Measurements from ENCODE around the gene PGAP6. TPM values are rescaled to one million over a fixed set of nuclear protein-coding genes. Genes with fewer than 3 reads are reported as not detected.
"Not testable (repeated sequence)": the region's sequence is repeated elsewhere in the genome, so short reads cannot be mapped to it uniquely, and the experiment has no call there.

Gene PGAP6
- total and polyA plus RNA-seq, 5 donors from 2014 or later = 7.8 to 71.4 (median 42.5) TPM

DNA sequence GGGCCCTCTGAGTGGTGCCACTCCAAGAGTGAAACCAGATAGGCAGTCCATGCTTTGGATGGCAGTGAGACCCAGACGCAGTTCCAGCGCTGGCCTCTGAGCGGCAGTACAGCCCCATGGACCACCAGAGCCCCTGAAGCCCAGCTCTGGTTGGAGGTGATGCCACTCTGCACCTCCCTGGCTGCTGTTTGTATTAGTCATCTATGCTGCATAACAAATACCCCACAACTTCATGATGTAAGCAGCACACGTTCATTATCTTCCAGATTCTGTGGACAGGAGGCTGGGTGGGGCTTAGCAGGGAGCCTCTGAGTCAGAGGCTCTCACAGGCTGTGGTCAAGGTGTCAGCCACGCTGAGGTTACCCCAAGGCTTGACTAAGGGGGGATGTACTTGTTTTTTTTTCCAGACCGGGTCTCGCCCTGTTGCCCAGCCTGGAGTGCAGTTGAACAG is 10.1 kb upstream of the PGAP6 start:
- peaks cover 4 to 17% (median 12%) of the 10 kb centered on the region in 4 donors for H3K4me1 Mint-ChIP-seq
- Histone ChIP-seq H3K4me3 (ENCODE audit: low read depth, low read length) (no peak overlapping the region), H3K27ac (ENCODE audit: insufficient read depth, low read length, poor library complexity, severe bottlenecking) (no peak overlapping the region), H3K36me3 (ENCODE audit: control insufficient read depth, insufficient read depth, low read length) (no peaks in the 10 kb centered on the region), H3K9me3 (ENCODE audit: control insufficient read depth in 2 of 2, low read length in 2 of 2) (no peaks in the 10 kb centered on the region), H3K27me3 (ENCODE audit: control insufficient read depth, insufficient read depth, low read length) (no peaks in the 10 kb centered on the region), H3K4me1 (ENCODE audit: control insufficient read depth, insufficient read depth, low read length, poor library complexity, severe bottlenecking) (peaks cover 5% of the 10 kb centered on the region)
- no peaks in the 10 kb centered on the region for H3K36me3 Mint-ChIP-seq
- peaks cover 19% of the 10 kb centered on the region for H3K27me3 Mint-ChIP-seq
- peak; percentile 82 to 85 for ATAC-seq (ENCODE audit: low read depth in 2 of 2)
- H3K27ac Mint-ChIP-seq = no peak overlapping the region
- DNase-seq = peak; percentile 49 to 72 (median 61)
- H3K9me3 Mint-ChIP-seq = peaks cover 0 to 6% (median 0%) of the 10 kb centered on the region in 7 donors
- peak overlapping the region in 1 of 4 donors; percentile 76 for H3K4me3 Mint-ChIP-seq

DNA sequence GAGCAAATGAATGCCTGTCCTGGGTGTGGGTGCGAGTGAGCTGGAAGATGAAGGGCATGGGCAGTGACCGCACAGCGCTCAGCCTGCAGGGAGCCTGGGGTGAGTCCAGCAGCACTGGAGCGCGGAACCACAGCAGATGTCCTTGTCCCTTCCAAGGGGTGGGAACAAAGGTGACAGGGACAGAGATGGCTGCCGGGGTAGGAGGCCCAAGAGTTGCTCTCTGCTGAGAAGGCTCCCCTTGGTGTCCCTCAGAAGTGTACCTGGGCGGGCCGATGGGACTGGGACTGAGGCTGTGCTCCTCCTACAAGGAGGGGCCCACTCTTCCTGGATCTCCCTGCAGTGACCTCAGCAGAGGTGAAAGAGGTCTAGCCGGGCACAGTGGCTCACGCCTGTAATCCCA is 7.6 kb upstream of the PGAP6 start:
- ATAC-seq (ENCODE audit: low read depth in 2 of 2) (no peak), DNase-seq (no peak)
- Mint-ChIP-seq H3K4me3 (no peak overlapping the region), H3K27ac (no peak overlapping the region), H3K27me3 (peaks cover 5% of the 10 kb centered on the region), H3K4me1 (peaks cover 0 to 10% (median 2%) of the 10 kb centered on the region in 4 donors), H3K9me3 (no peaks in the 10 kb centered on the region), H3K36me3 (no peaks in the 10 kb centered on the region)
- Histone ChIP-seq H3K9me3 (ENCODE audit: control insufficient read depth in 2 of 2, low read length in 2 of 2) (no peaks in the 10 kb centered on the region), H3K27me3 (ENCODE audit: control insufficient read depth, insufficient read depth, low read length) (no peaks in the 10 kb centered on the region), H3K4me3 (ENCODE audit: low read depth, low read length) (no peak overlapping the region), H3K27ac (ENCODE audit: insufficient read depth, low read length, poor library complexity, severe bottlenecking) (no peak overlapping the region), H3K4me1 (ENCODE audit: control insufficient read depth, insufficient read depth, low read length, poor library complexity, severe bottlenecking) (no peaks in the 10 kb centered on the region), H3K36me3 (ENCODE audit: control insufficient read depth, insufficient read depth, low read length) (no peaks in the 10 kb centered on the region)

DNA sequence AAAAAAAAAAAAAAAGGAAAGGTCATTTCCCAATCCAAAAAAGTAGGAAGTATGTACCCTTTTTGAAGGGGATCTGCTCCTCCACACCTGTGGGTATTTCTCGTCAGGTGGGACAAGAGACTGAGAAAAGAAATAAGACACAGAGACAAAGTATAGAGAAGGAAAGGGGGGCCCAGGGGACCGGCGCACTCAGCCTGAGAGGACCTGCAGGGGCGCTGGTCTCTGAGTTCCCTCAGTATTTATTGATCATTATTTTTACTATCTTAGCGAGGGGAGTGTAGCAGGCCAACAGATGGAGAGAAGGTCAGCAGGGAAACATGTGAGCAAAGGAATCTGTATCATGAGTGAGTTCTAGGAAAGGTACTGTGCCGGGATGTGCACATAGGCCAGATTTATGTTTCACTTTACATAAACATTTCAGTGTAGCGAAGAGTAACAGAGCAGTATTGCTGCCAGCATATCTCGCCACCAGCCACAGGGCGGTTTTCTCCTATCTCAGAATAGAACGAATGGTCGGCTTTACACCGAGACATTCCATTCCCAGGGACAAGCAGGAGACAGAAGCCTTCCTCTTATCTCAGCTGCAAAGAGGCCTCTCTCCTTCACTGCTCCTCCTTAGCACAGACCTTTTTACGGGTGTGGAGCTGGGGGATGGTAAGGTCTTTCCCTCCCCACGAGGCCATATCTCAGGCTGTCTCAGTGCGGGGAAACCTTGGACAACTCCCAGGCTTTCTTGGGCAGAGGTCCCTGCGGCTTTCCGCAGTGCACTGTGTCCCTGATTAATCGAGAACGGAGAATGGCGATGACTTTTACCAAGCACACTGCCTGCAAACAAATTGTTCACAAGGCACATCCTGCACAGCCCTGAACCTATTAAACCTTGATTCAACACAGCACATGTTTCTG is 6.2 kb upstream of the PGAP6 start:
- H3K27me3 Mint-ChIP-seq; DNase-seq; H3K4me3 ChIP-seq (ENCODE audit: low read depth, low read length); H3K4me1 ChIP-seq (ENCODE audit: control insufficient read depth, insufficient read depth, low read length, poor library complexity, severe bottlenecking); H3K9me3 ChIP-seq (ENCODE audit: control insufficient read depth in 2 of 2, low read length in 2 of 2); H3K27ac ChIP-seq (ENCODE audit: insufficient read depth, low read length, poor library complexity, severe bottlenecking); ATAC-seq (ENCODE audit: low read depth in 2 of 2); H3K9me3 Mint-ChIP-seq; H3K36me3 ChIP-seq (ENCODE audit: control insufficient read depth, insufficient read depth, low read length); H3K36me3 Mint-ChIP-seq; H3K27me3 ChIP-seq (ENCODE audit: control insufficient read depth, insufficient read depth, low read length): not testable (repeated sequence)
- Mint-ChIP-seq H3K4me1 (peaks cover 5 to 15% (median 8%) of the 10 kb centered on the region in 4 donors), H3K27ac (peak overlapping the region in 1 of 3 donors; percentile 1), H3K4me3 (peak overlapping the region in 1 of 4 donors; percentile 71)

DNA sequence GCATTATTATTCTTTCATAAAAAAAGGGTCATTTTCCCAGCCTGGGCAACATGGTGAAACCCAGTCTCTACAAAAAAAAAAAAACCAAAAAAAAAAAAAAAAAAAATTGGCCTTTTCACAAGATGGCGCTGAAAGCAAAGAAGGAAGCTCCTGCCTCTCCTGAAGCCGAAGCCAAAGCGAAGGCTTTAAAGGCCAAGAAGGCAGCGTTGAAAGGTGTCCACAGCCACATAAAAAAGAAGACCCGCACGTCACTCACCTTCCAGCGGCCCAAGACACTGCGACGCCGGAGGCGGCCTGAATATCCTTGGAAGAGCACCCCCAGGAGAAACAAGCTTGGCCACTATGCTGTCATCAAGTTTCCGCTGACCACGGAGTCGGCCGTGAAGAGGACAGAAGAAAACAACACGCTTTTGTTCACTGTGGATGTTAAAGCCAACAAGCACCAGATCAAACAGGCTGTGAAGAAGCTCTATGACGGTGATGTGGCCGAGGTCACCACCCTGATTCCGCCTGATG is 4.9 kb upstream of the PGAP6 start:
- Histone ChIP-seq H3K9me3 (ENCODE audit: control insufficient read depth in 2 of 2, low read length in 2 of 2) (no peaks in the 10 kb centered on the region), H3K27ac (ENCODE audit: insufficient read depth, low read length, poor library complexity, severe bottlenecking) (no peak overlapping the region), H3K36me3 (ENCODE audit: control insufficient read depth, insufficient read depth, low read length) (no peaks in the 10 kb centered on the region), H3K4me3 (ENCODE audit: low read depth, low read length) (no peak overlapping the region), H3K4me1 (ENCODE audit: control insufficient read depth, insufficient read depth, low read length, poor library complexity, severe bottlenecking) (peaks cover 19% of the 10 kb centered on the region), H3K27me3 (ENCODE audit: control insufficient read depth, insufficient read depth, low read length) (no peaks in the 10 kb centered on the region)
- Mint-ChIP-seq H3K9me3 (no peaks in the 10 kb centered on the region), H3K27me3 (peaks cover 5% of the 10 kb centered on the region), H3K36me3 (no peaks in the 10 kb centered on the region), H3K4me1 (peaks cover 5 to 19% (median 9%) of the 10 kb centered on the region in 4 donors), H3K27ac (no peak overlapping the region), H3K4me3 (peak overlapping the region in 1 of 4 donors; percentile 33)
- no peak for DNase-seq
- no peak for ATAC-seq (ENCODE audit: low read depth in 2 of 2)

DNA sequence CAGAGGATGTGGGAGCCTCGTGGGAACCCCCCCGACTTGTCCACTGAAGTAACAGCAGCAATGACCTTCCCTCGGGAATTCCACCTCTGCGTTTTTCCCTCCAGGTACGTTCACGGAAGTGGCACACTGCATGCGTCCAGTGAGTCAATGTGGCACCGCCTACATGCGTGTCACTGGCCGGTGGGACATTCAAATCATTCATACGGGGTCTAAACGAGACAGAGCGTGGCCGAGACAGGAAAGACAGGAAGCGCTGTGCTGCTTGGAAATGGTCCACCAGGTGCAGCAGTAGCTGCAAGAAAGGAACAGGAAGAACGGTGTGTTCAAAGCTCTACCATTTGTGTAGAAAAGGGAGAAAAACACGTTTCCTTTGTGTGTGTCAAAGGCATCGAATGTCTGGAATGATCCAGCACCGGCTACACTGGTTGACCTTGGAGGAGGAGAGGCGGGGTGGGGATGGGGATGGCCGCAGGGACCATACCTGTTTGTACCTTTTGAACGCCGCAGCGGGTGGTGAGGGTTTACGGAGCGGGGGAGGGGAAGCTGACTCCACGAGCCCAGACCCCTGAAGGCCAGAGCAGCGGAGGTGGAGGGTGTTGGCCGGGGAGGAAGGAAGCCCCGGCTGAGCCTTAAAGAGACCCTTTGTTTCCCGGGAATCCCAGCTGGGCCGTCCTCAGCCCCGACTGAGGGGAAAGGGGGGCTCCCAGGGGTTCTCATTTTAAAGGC is 1.7 kb upstream of the PGAP6 start:
- Mint-ChIP-seq H3K4me1 (peaks cover 5 to 28% (median 5%) of the 10 kb centered on the region in 4 donors), H3K36me3 (no peaks in the 10 kb centered on the region), H3K9me3 (no peaks in the 10 kb centered on the region), H3K27ac (peak overlapping the region; percentile 74 to 95 (median 84)), H3K27me3 (no peaks in the 10 kb centered on the region), H3K4me3 (peak overlapping the region; percentile 91 to 97 (median 95))
- H3K27ac ChIP-seq (ENCODE audit: insufficient read depth, low read length, poor library complexity, severe bottlenecking) = no peak overlapping the region
- peaks cover 38% of the 10 kb centered on the region for H3K4me1 ChIP-seq (ENCODE audit: control insufficient read depth, insufficient read depth, low read length, poor library complexity, severe bottlenecking)
- H3K4me3 ChIP-seq (ENCODE audit: low read depth, low read length) = peak overlapping the region; percentile 67
- H3K27me3 ChIP-seq (ENCODE audit: control insufficient read depth, insufficient read depth, low read length) = no peaks in the 10 kb centered on the region
- DNase-seq (peak; percentile 28 to 42 (median 33)), ATAC-seq (ENCODE audit: low read depth in 2 of 2) (peak in 1 of 2 donors; percentile 26)
- no peaks in the 10 kb centered on the region for H3K36me3 ChIP-seq (ENCODE audit: control insufficient read depth, insufficient read depth, low read length)
- H3K9me3 ChIP-seq (ENCODE audit: control insufficient read depth in 2 of 2, low read length in 2 of 2) = no peaks in the 10 kb centered on the region

DNA sequence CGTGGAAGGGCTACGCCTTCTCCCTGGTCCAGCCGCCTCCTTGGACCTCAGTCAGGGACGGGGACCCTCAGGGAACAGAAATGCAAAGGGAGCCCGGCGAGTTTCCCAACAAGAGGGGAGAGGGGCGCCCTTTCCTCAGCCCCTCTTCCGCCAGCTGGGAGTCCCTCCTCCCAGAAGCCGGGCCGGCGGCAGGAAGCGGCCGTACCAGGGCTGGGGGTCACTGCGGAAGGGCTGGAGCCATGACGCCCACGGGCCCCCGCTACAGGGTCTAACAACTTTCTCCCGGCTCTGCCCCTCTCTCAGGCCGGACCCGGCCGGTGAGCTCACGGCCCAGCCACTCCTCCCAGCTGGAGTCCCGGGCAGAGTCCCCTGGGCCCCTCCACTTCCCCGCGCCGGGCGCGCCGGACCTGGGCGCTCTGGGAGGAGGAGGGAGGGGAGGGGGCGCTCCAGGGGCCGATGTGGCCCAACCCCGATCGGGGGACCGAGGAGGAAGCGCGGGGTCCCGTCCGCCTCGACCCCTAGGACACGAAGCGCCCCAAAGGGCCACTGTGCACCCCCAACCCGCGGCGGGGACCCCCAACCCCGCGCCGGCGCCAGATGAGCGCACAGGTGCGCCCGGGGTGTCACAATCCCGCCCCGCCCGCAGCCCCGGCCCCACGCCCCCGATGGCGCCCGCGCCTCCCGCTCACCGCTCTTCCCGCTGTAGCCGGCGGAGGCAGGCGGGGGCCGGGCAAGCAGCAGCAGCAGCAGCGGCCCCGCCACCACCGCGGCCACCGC is 578 bp downstream of the PGAP6 start:
- peak in 1 of 3 donors; percentile 31 for DNase-seq

DNA sequence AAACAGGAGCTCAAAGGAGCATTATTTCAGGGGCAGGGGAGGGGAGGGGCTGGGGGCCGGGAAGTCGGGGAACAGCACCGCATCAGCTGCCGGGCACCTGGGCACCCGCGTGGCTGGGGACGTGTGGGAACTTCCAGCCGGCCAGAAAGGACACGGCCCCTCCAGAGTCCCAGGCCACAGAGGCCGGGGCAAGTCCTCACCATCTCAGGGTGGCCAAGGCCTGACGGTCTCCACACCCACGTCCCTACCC is 1.1 kb downstream of the PGAP6 start:
- peaks cover 38% of the 10 kb centered on the region for H3K4me1 ChIP-seq (ENCODE audit: control insufficient read depth, insufficient read depth, low read length, poor library complexity, severe bottlenecking)
- H3K4me3 ChIP-seq (ENCODE audit: low read depth, low read length) = no peak overlapping the region
- peaks cover 5% of the 10 kb centered on the region for H3K36me3 ChIP-seq (ENCODE audit: control insufficient read depth, insufficient read depth, low read length)
- Mint-ChIP-seq H3K36me3 (no peaks in the 10 kb centered on the region), H3K4me3 (peak overlapping the region; percentile 84 to 93 (median 88)), H3K27me3 (no peaks in the 10 kb centered on the region), H3K9me3 (no peaks in the 10 kb centered on the region), H3K4me1 (peaks cover 5 to 28% (median 5%) of the 10 kb centered on the region in 4 donors), H3K27ac (peak overlapping the region; percentile 43 to 77 (median 55))
- H3K9me3 ChIP-seq (ENCODE audit: control insufficient read depth in 2 of 2, low read length in 2 of 2) = no peaks in the 10 kb centered on the region
- H3K27ac ChIP-seq (ENCODE audit: insufficient read depth, low read length, poor library complexity, severe bottlenecking) = no peak overlapping the region
- no peak for DNase-seq
- no peak for ATAC-seq (ENCODE audit: low read depth in 2 of 2)
- H3K27me3 ChIP-seq (ENCODE audit: control insufficient read depth, insufficient read depth, low read length) = no peaks in the 10 kb centered on the region

More for the DNA sequence above, 578 bp downstream of the PGAP6 start:
- Histone ChIP-seq H3K36me3 (ENCODE audit: control insufficient read depth, insufficient read depth, low read length) (peaks cover 5% of the 10 kb centered on the region), H3K4me3 (ENCODE audit: low read depth, low read length) (no peak overlapping the region), H3K4me1 (ENCODE audit: control insufficient read depth, insufficient read depth, low read length, poor library complexity, severe bottlenecking) (peaks cover 38% of the 10 kb centered on the region), H3K9me3 (ENCODE audit: control insufficient read depth in 2 of 2, low read length in 2 of 2) (no peaks in the 10 kb centered on the region), H3K27me3 (ENCODE audit: control insufficient read depth, insufficient read depth, low read length) (no peaks in the 10 kb centered on the region), H3K27ac (ENCODE audit: insufficient read depth, low read length, poor library complexity, severe bottlenecking) (peak overlapping the region; percentile 60)
- Mint-ChIP-seq H3K4me1 (peaks cover 5 to 28% (median 5%) of the 10 kb centered on the region in 4 donors), H3K36me3 (no peaks in the 10 kb centered on the region), H3K4me3 (peak overlapping the region in 3 of 4 donors; percentile 75 to 84 (median 80)), H3K27me3 (no peaks in the 10 kb centered on the region), H3K27ac (peak overlapping the region in 1 of 3 donors; percentile 77), H3K9me3 (no peaks in the 10 kb centered on the region)
- ATAC-seq (ENCODE audit: low read depth in 2 of 2) = peak; percentile 3 to 23

Data from CD4-positive, CD25-positive, alpha-beta regulatory T cell (primary cell).